Measurements from ENCODE around the gene ZFP36L1.
A peak's percentile ranks its signal among the peaks of the same experiment; 100 is the strongest.

The ZFP36L1 gene

GRCh38 chr14:68796418-68797101 is 3.7 kb upstream of the ZFP36L1 start:
- Mint-ChIP-seq H3K27ac (peak overlapping the region; percentile 100), H3K4me3 (peak overlapping the region; percentile 91), H3K27me3 (ENCODE audit: low read depth) (no peaks in the 10 kb centered on the region), H3K9me3 (peaks cover 21% of the 10 kb centered on the region), H3K4me1 (ENCODE audit: low read depth) (peaks cover 35% of the 10 kb centered on the region), H3K36me3 (ENCODE audit: low read depth) (peaks cover 14% of the 10 kb centered on the region)
- no peak for DNase-seq (ENCODE audit: low spot score)

- Mint-ChIP-seq H3K9me3 (peaks cover 18% of the 10 kb centered on the region), H3K27ac (peak overlapping the region; percentile 100), H3K4me1 (ENCODE audit: low read depth) (peaks cover 35% of the 10 kb centered on the region), H3K36me3 (ENCODE audit: low read depth) (peaks cover 17% of the 10 kb centered on the region), H3K4me3 (peak overlapping the region; percentile 91), H3K27me3 (ENCODE audit: low read depth) (no peaks in the 10 kb centered on the region)
- peak; percentile 82 for DNase-seq (ENCODE audit: low spot score)
These were observed 2.9 kb upstream of the ZFP36L1 start for GRCh38 chr14:68795597-68796417.

GRCh38 chr14:68794851-68795596 is 2.2 kb upstream of the ZFP36L1 start:
- Mint-ChIP-seq H3K36me3 (ENCODE audit: low read depth) (peaks cover 22% of the 10 kb centered on the region), H3K9me3 (peaks cover 14% of the 10 kb centered on the region)

GRCh38 chr14:68794130-68794850 is 1.4 kb upstream of the ZFP36L1 start:
- H3K9me3 Mint-ChIP-seq = peaks cover 9% of the 10 kb centered on the region
- peaks cover 37% of the 10 kb centered on the region for H3K4me1 Mint-ChIP-seq (ENCODE audit: low read depth)
- peak; percentile 83 for DNase-seq (ENCODE audit: low spot score)

More at GRCh38 chr14:68794851-68795596, 2.2 kb upstream of the ZFP36L1 start:
- Mint-ChIP-seq H3K27me3 (ENCODE audit: low read depth) (no peaks in the 10 kb centered on the region), H3K4me1 (ENCODE audit: low read depth) (peaks cover 34% of the 10 kb centered on the region), H3K27ac (peak overlapping the region; percentile 100), H3K4me3 (peak overlapping the region; percentile 91)
- DNase-seq (ENCODE audit: low spot score) = peak; percentile 54

GRCh38 chr14:68793734-68794129 is 865 bp upstream of the ZFP36L1 start:
- peaks cover 42% of the 10 kb centered on the region for H3K4me1 Mint-ChIP-seq (ENCODE audit: low read depth)
- H3K27me3 Mint-ChIP-seq (ENCODE audit: low read depth) = no peaks in the 10 kb centered on the region
- H3K36me3 Mint-ChIP-seq (ENCODE audit: low read depth) = peaks cover 31% of the 10 kb centered on the region
- H3K4me3 Mint-ChIP-seq = peak overlapping the region; percentile 91
- peaks cover 5% of the 10 kb centered on the region for H3K9me3 Mint-ChIP-seq
- DNase-seq (ENCODE audit: low spot score) = no peak
- peak overlapping the region; percentile 100 for H3K27ac Mint-ChIP-seq

More at GRCh38 chr14:68794130-68794850, 1.4 kb upstream of the ZFP36L1 start:
- H3K27me3 Mint-ChIP-seq (ENCODE audit: low read depth) = no peaks in the 10 kb centered on the region
- H3K36me3 Mint-ChIP-seq (ENCODE audit: low read depth) = peaks cover 29% of the 10 kb centered on the region
- H3K27ac Mint-ChIP-seq = peak overlapping the region; percentile 100
- H3K4me3 Mint-ChIP-seq = peak overlapping the region; percentile 91

GRCh38 chr14:68792678-68792978 is 239 bp downstream of the ZFP36L1 start:
- Mint-ChIP-seq H3K27ac (peak overlapping the region; percentile 100), H3K4me3 (peak overlapping the region; percentile 91), H3K9me3 (no peaks in the 10 kb centered on the region), H3K27me3 (ENCODE audit: low read depth) (no peaks in the 10 kb centered on the region), H3K36me3 (ENCODE audit: low read depth) (peaks cover 38% of the 10 kb centered on the region), H3K4me1 (ENCODE audit: low read depth) (peaks cover 45% of the 10 kb centered on the region)
- no peak for DNase-seq (ENCODE audit: low spot score)

- peak overlapping the region; percentile 100 for H3K27ac Mint-ChIP-seq
- H3K9me3 Mint-ChIP-seq = no peaks in the 10 kb centered on the region
- H3K4me1 Mint-ChIP-seq (ENCODE audit: low read depth) = peaks cover 45% of the 10 kb centered on the region
- no peaks in the 10 kb centered on the region for H3K27me3 Mint-ChIP-seq (ENCODE audit: low read depth)
- peak overlapping the region; percentile 91 for H3K4me3 Mint-ChIP-seq
- no peak for DNase-seq (ENCODE audit: low spot score)
- peaks cover 44% of the 10 kb centered on the region for H3K36me3 Mint-ChIP-seq (ENCODE audit: low read depth)
These were observed 777 bp downstream of the ZFP36L1 start for GRCh38 chr14:68791902-68792677.

- H3K27ac Mint-ChIP-seq = peak overlapping the region; percentile 100
- H3K27me3 Mint-ChIP-seq (ENCODE audit: low read depth) = no peaks in the 10 kb centered on the region
- DNase-seq (ENCODE audit: low spot score) = no peak
- peaks cover 50% of the 10 kb centered on the region for H3K36me3 Mint-ChIP-seq (ENCODE audit: low read depth)
- H3K4me1 Mint-ChIP-seq (ENCODE audit: low read depth) = peaks cover 48% of the 10 kb centered on the region
- H3K4me3 Mint-ChIP-seq = peak overlapping the region; percentile 91
- H3K9me3 Mint-ChIP-seq = no peaks in the 10 kb centered on the region
These were observed 1.6 kb downstream of the ZFP36L1 start for GRCh38 chr14:68791078-68791901.

- H3K4me1 Mint-ChIP-seq (ENCODE audit: low read depth) = peaks cover 51% of the 10 kb centered on the region
- no peaks in the 10 kb centered on the region for H3K9me3 Mint-ChIP-seq
- DNase-seq (ENCODE audit: low spot score) = peak; percentile 52
- peak overlapping the region; percentile 91 for H3K4me3 Mint-ChIP-seq
- peaks cover 52% of the 10 kb centered on the region for H3K36me3 Mint-ChIP-seq (ENCODE audit: low read depth)
- no peaks in the 10 kb centered on the region for H3K27me3 Mint-ChIP-seq (ENCODE audit: low read depth)
- H3K27ac Mint-ChIP-seq = peak overlapping the region; percentile 100
These were observed 2.2 kb downstream of the ZFP36L1 start for GRCh38 chr14:68790644-68791077.

GRCh38 chr14:68789821-68790643 is 2.8 kb downstream of the ZFP36L1 start:
- H3K4me1 Mint-ChIP-seq (ENCODE audit: low read depth) = peaks cover 57% of the 10 kb centered on the region
- no peak for DNase-seq (ENCODE audit: low spot score)
- no peaks in the 10 kb centered on the region for H3K9me3 Mint-ChIP-seq

GRCh38 chr14:68788996-68789820 is 3.7 kb downstream of the ZFP36L1 start:
- Mint-ChIP-seq H3K27ac (peak overlapping the region; percentile 95), H3K4me1 (ENCODE audit: low read depth) (peaks cover 55% of the 10 kb centered on the region), H3K4me3 (peak overlapping the region; percentile 91), H3K27me3 (ENCODE audit: low read depth) (no peaks in the 10 kb centered on the region), H3K36me3 (ENCODE audit: low read depth) (peaks cover 49% of the 10 kb centered on the region), H3K9me3 (no peaks in the 10 kb centered on the region)
- peak; percentile 82 for DNase-seq (ENCODE audit: low spot score)

More at GRCh38 chr14:68789821-68790643, 2.8 kb downstream of the ZFP36L1 start:
- no peaks in the 10 kb centered on the region for H3K27me3 Mint-ChIP-seq (ENCODE audit: low read depth)
- peak overlapping the region; percentile 91 for H3K4me3 Mint-ChIP-seq
- H3K36me3 Mint-ChIP-seq (ENCODE audit: low read depth) = peaks cover 52% of the 10 kb centered on the region
- H3K27ac Mint-ChIP-seq = peak overlapping the region; percentile 100
